ENCODE results near the gene CFAP92. TPM values are rescaled to one million over a fixed set of nuclear protein-coding genes. Genes with fewer than 3 reads are reported as not detected.

The CFAP92 gene
- total RNA-seq, 1 experiment from 2014 or later, result 0.92 TPM

DNA sequence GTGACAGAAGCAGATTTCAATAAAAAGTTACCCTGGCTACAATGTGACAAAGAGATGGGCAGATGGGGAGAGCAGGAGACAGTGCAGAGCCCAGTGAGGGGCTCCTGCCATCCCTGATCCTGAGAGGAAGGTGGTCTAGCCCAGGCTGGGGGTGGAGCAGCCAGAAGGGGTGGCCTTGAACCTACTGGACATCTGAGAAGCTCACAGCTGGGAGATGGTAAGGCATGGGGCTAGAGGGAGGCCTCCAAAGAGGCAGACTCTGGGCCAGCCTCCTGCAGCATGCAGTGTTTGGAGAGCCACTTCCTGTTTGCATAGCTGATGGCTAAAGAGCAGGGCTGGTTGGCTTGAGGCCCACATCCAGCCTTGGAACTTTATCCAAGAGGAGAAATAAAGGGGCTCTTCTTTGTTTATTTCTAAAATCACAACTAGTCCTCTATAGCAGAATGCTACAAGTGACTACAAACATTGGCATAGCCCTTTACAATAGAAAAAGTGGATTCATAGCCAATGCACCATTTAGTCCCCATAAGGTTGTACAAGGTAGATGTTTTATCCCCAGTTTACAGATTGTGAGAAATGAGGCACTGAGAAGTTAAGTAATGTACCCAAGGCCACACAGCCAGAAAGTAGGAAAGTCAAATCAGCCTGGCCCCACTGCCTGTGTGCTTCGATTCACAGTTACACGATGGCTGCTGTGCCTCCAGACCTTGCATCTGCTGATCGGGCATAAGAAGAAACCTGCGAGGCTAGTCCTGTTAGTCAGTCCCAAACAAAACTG is 11.8 kb upstream of the CFAP92 start:
- Mint-ChIP-seq H3K4me3 (no peak overlapping the region), H3K27me3 (ENCODE audit: low read depth) (peaks cover 81% of the 10 kb centered on the region), H3K9me3 (peaks cover 0 to 4% of the 10 kb centered on the region in 2 experiments; a peak in 4 of 5 replicates), H3K4me1 (peaks cover 2 to 12% of the 10 kb centered on the region in 2 experiments), H3K36me3 (ENCODE audit: insufficient read depth in 1 of 3, low read depth in 3 of 3) (no peaks in the 10 kb centered on the region; a peak in 1 of 7 replicates), H3K27ac (no peak overlapping the region)
- Histone ChIP-seq H3K4me2 (ENCODE audit: insufficient read depth, insufficient read length, low read length) (no peak overlapping the region), H3K14ac (ENCODE audit: insufficient read depth, low read length) (no peak overlapping the region; the same call in 1 of the 2 replicates), H3K9ac (ENCODE audit: extremely low read depth, insufficient read length, low read length) (no peak overlapping the region), H3T11ph (ENCODE audit: low read length) (no peak overlapping the region), H2BK15ac (ENCODE audit: low read depth, low read length) (no peak overlapping the region), H3K27me3 (ENCODE audit: insufficient read depth, low read length) (peaks cover 37% of the 10 kb centered on the region), H3K4ac (ENCODE audit: low read depth, low read length) (no peak overlapping the region), H3K79me1 (ENCODE audit: insufficient read depth, low read depth, low read length, poor library complexity, severe bottlenecking) (no peaks in the 10 kb centered on the region), H2AFZ (ENCODE audit: low read length) (no peak overlapping the region), H2BK20ac (ENCODE audit: low read depth, low read length, poor library complexity, severe bottlenecking) (no peak overlapping the region), H4K20me1 (ENCODE audit: control insufficient read depth, insufficient read depth, insufficient read length) (no peaks in the 10 kb centered on the region), H4K91ac (ENCODE audit: insufficient read length, low read depth, low read length) (no peak overlapping the region), H2BK12ac (ENCODE audit: insufficient read length, low read depth, low read length) (no peak overlapping the region), H3K4me1 (ENCODE audit: insufficient read depth, low read length) (no peaks in the 10 kb centered on the region), H4K5ac (ENCODE audit: insufficient read length, low read depth, low read length) (no peak overlapping the region), H3K23me2 (ENCODE audit: insufficient read length, low read depth, low read length, poor library complexity, severe bottlenecking) (peaks cover 5% of the 10 kb centered on the region), H3K9me3 (ENCODE audit: control insufficient read depth, low read depth, low read length) (no peaks in the 10 kb centered on the region), H3K18ac (ENCODE audit: insufficient read length, low read depth, low read length) (no peak overlapping the region), H3K23ac (ENCODE audit: insufficient read length, low read depth, low read length) (no peak overlapping the region), H4K8ac (replicated peaks; ENCODE audit: insufficient read length, low read depth, low read length) (no peak overlapping the region), H3K27ac (ENCODE audit: insufficient read length, low read depth, low read length) (no peak overlapping the region), H3K56ac (ENCODE audit: insufficient read length, low read depth, low read length) (no peak overlapping the region), H2BK120ac (ENCODE audit: low read depth, low read length, poor library complexity, severe bottlenecking) (no peak overlapping the region), H2AK5ac (ENCODE audit: insufficient read length, low read length) (no peak overlapping the region), H3K79me2 (ENCODE audit: insufficient read depth, low read length) (no peaks in the 10 kb centered on the region), H2BK5ac (ENCODE audit: insufficient read length, low read length) (no peak overlapping the region)
- WGBS (ENCODE audit: extremely low coverage, insufficient read length, low lambda C conversion rate), result no CpG with 5 or more reads among the region's 4 CpGs
- TF ChIP-seq, protein P1, sequence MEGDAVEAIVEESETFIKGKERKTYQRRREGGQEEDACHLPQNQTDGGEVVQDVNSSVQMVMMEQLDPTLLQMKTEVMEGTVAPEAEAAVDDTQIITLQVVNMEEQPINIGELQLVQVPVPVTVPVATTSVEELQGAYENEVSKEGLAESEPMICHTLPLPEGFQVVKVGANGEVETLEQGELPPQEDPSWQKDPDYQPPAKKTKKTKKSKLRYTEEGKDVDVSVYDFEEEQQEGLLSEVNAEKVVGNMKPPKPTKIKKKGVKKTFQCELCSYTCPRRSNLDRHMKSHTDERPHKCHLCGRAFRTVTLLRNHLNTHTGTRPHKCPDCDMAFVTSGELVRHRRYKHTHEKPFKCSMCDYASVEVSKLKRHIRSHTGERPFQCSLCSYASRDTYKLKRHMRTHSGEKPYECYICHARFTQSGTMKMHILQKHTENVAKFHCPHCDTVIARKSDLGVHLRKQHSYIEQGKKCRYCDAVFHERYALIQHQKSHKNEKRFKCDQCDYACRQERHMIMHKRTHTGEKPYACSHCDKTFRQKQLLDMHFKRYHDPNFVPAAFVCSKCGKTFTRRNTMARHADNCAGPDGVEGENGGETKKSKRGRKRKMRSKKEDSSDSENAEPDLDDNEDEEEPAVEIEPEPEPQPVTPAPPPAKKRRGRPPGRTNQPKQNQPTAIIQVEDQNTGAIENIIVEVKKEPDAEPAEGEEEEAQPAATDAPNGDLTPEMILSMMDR (conservative IDR thresholded peaks at IDR 0.05), result no peak
- DNase-seq, result no peak
